OCI-LY7 (cell line): ENCODE measurements around the gene VPS4B. TPM values are rescaled to one million over a fixed set of nuclear protein-coding genes. Genes with fewer than 3 reads are reported as not detected.

Experiments used
- total RNA-seq, 2 experiments: library from RNA; depleted of rRNA in 1 of 2; stranded (reverse); fragments of >200 nt in 1 of 2; shearing (Covaris generic) in 1 of 2; gene quantifications; 2 replicates each; pipeline ENCODE4 v1.2.3, GENCODE V29; 2014 to 2022

Gene VPS4B
- total RNA-seq, 2 experiments from 2014 or later: 12.3 to 22.9 TPM

Other genes starting within 250 kb of the VPS4B start
- 1.4 and 1.9 TPM in 2 replicates for gene BCL2, start 102.7 kb downstream of the VPS4B start, total RNA-seq (2014; rRNA removed; shearing (Covaris generic))
- 2.5 and 3.0 TPM in 2 replicates for gene BCL2, start 102.7 kb downstream of the VPS4B start, total RNA-seq (2022)
- gene KDSR, start 55.3 kb downstream of the VPS4B start, total RNA-seq (2014; rRNA removed; shearing (Covaris generic)): 6.5 and 7.1 TPM in 2 replicates
- gene KDSR, start 55.3 kb downstream of the VPS4B start, total RNA-seq (2022): 13.4 and 14.6 TPM in 2 replicates
- gene SERPINB5, start 54.5 kb upstream of the VPS4B start, total RNA-seq (2014; rRNA removed; shearing (Covaris generic)): not detected in 2 replicates
- gene SERPINB5, start 54.5 kb upstream of the VPS4B start, total RNA-seq (2022): not detected in 2 replicates
- not detected in 2 replicates for gene SERPINB12, start 119.9 kb upstream of the VPS4B start, total RNA-seq (2014; rRNA removed; shearing (Covaris generic))
- not detected in 2 replicates for gene SERPINB12, start 119.9 kb upstream of the VPS4B start, total RNA-seq (2022)
- gene SERPINB13, start 164.9 kb upstream of the VPS4B start, total RNA-seq (2014; rRNA removed; shearing (Covaris generic)): not detected in 2 replicates
- gene SERPINB13, start 164.9 kb upstream of the VPS4B start, total RNA-seq (2022): not detected in 2 replicates
- gene SERPINB4, start 221.8 kb upstream of the VPS4B start, total RNA-seq (2014; rRNA removed; shearing (Covaris generic)): not detected in 2 replicates
- gene SERPINB4, start 221.8 kb upstream of the VPS4B start, total RNA-seq (2022): not detected in 2 replicates
- gene SERPINB3, start 239.4 kb upstream of the VPS4B start, total RNA-seq (2014; rRNA removed; shearing (Covaris generic)): not detected in 2 replicates
- not detected in 2 replicates for gene SERPINB3, start 239.4 kb upstream of the VPS4B start, total RNA-seq (2022)